ENCODE data around the gene EFEMP1.

- TF ChIP-seq EZH2 (IDR thresholded peaks at IDR 0.05; ENCODE audit: borderline replicate concordance, low read depth, low read length, severe bottlenecking) = no peak
- no peak for TF ChIP-seq CTCF (IDR thresholded peaks at IDR 0.05; ENCODE audit: borderline replicate concordance, extremely low read depth, low read length, poor library complexity, severe bottlenecking)
Measured at GRCh38 chr2:55946793-55947192, 23.2 kb upstream of the EFEMP1 start.

Data from DND-41 (cell line).